ENCODE data around the gene PITX3.

DNA sequence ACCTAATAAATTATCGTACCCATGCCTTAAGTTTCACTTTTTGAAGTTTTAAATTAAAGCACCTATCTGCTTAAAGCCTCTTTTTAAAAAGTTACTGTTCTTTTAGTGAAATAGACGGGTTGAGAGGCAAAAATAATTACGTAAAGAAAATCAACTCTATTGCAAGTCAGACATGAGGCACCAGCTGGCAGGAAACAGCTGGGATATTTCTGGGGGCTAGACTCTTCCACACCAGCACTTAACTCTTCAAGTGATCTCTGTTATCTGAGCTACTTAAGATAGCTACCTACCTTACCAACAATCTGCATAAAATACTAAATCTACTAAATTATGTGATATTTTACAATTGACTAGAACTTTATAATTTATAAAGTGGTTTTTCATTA, 39.8 kb upstream of the PITX3 start:
- TF ChIP-seq CTCF (IDR thresholded peaks at IDR 0.05) (no peak), EP300 (IDR thresholded peaks at IDR 0.05) (no peak), POLR2AphosphoS5 (IDR thresholded peaks at IDR 0.05) (no peak), POLR2A (IDR thresholded peaks at IDR 0.05) (no peak)

Data from upper lobe of left lung (tissue), 4 donors.